Thoracic aorta (tissue), 2 donors: ENCODE results near the gene RBM8A. TPM values are rescaled to one million over a fixed set of nuclear protein-coding genes. Genes with fewer than 3 reads are reported as not detected.
"Not testable (repeated sequence)": the region's sequence is repeated elsewhere in the genome, so short reads cannot be mapped to it uniquely, and the experiment has no call there.

Experiments used
- ATAC-seq: fragments of 150-250 bp; one replicate; pipeline ENCODE4 v1.8.0; 2017; ENCODE audit warnings: low read depth; ENCODE audit not compliant: insufficient number of reproducible peaks, low FRiP score
- DNase-seq: peaks from one replicate; pipeline ENCODE4 v3.0.0-alpha.2; 2020; ENCODE audit warnings: low spot score
- H3K27ac ChIP-seq, 2 donors: fragments of 200-600 bp; sonication (generic); 1 replicate in 1 of 2; 2 replicates in 1 of 2; pipeline ENCODE4 v1.5.1; 2016; ENCODE audit warnings: mild to moderate bottlenecking in 2 of 2, moderate library complexity in 2 of 2
- H3K27me3 ChIP-seq: fragments of 200-600 bp; sonication (generic); replicated peaks from 2 replicates; pipeline ENCODE4 v1.6.0; 2016; ENCODE audit warnings: mild to moderate bottlenecking; ENCODE audit not compliant: insufficient read depth
- H3K36me3 ChIP-seq: fragments of 200-600 bp; sonication (generic); one replicate; pipeline ENCODE4 v1.5.1; 2016
- H3K4me1 ChIP-seq, 2 donors: fragments of 200-600 bp; sonication (generic); 1 replicate in 1 of 2; 2 replicates in 1 of 2; pipeline versions ENCODE4 v1.5.1 to v1.6.0; 2016; ENCODE audit warnings: low read depth in 2 of 2, mild to moderate bottlenecking in 1 of 2; ENCODE audit not compliant: control insufficient read depth in 1 of 2
- H3K4me3 ChIP-seq: fragments of 200-600 bp; sonication (generic); 2 replicates; pipeline ENCODE4 v1.5.1; 2016; ENCODE audit warnings: mild to moderate bottlenecking
- H3K9me3 ChIP-seq: fragments of 200-600 bp; sonication (generic); 2 replicates; pipeline ENCODE4 v1.5.1; 2016
- CTCF ChIP-seq: fragments of 200-600 bp; sonication (generic); IDR thresholded peaks from one replicate; pipeline ENCODE4 v1.5.1; 2019; ENCODE audit warnings: antibody characterized with exemption
- total RNA-seq, 2 donors: library from RNA; depleted of rRNA; stranded (reverse); fragments of >200 nt; gene quantifications; one replicate each; pipeline versions ENCODE4 v1.1.0 to v1.2.3, GENCODE V29; 2016

The RBM8A gene
- total RNA-seq, 2 donors from 2014 or later = 37.8 to 151 TPM

GRCh38 chr1:145927916-145928643 is 796 bp upstream of the RBM8A start:
- peak overlapping the region; percentile 96 to 98 for H3K27ac ChIP-seq
- H3K4me3 ChIP-seq = peak overlapping the region; percentile 96
- H3K36me3 ChIP-seq = peaks cover 17% of the 10 kb centered on the region
- DNase-seq = no peak
- TF ChIP-seq CTCF = no peak
- no peaks in the 10 kb centered on the region for H3K9me3 ChIP-seq
- no peaks in the 10 kb centered on the region for H3K27me3 ChIP-seq
- peaks cover 17 to 18% of the 10 kb centered on the region in 2 donors for H3K4me1 ChIP-seq
- no peak for ATAC-seq

DNA sequence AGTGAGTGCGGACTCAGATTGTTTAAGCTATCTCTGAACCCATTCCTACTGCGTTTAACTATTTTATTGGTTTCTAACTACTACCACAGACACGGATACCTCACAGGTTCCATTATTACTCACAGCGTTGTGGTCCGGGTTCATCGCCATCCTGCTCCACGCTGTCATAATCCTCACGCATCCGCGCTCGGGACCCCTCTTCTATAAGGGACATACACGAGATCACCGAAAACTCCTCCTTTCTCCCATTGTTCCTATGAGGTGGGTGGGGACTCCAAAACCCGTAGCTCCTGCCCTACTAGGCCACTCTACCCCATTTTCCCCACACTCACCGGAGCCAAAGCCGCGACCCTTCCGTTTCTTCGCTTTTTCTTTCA is 610 bp downstream of the RBM8A start:
- Histone ChIP-seq H3K9me3 (no peaks in the 10 kb centered on the region), H3K4me1 (peaks cover 17 to 18% of the 10 kb centered on the region in 2 donors), H3K27ac (peak overlapping the region; percentile 96 to 98), H3K4me3 (peak overlapping the region; percentile 96), H3K36me3 (peaks cover 17% of the 10 kb centered on the region), H3K27me3 (no peaks in the 10 kb centered on the region)
- DNase-seq (no peak), ATAC-seq (no peak)
- TF ChIP-seq CTCF = no peak

GRCh38 chr1:145922266-145922665 is 5.0 kb downstream of the RBM8A start:
- Histone ChIP-seq H3K36me3 (peaks cover 8% of the 10 kb centered on the region), H3K27ac (no peak overlapping the region), H3K9me3 (no peaks in the 10 kb centered on the region), H3K27me3 (no peaks in the 10 kb centered on the region), H3K4me3 (no peak overlapping the region), H3K4me1 (peaks cover 24 to 32% of the 10 kb centered on the region in 2 donors)
- ATAC-seq (no peak), DNase-seq (no peak)
- TF ChIP-seq CTCF = no peak

- DNase-seq, H3K9me3 ChIP-seq, H3K27me3 ChIP-seq, ATAC-seq, H3K27ac ChIP-seq: not testable (repeated sequence)
- peaks cover 11% of the 10 kb centered on the region for H3K36me3 ChIP-seq
- peak overlapping the region; percentile 86 for H3K4me3 ChIP-seq
- H3K4me1 ChIP-seq = peaks cover 18 to 29% of the 10 kb centered on the region in 2 donors
These were observed 7.0 kb downstream of the RBM8A start for GRCh38 chr1:145920297-145920696.

DNA sequence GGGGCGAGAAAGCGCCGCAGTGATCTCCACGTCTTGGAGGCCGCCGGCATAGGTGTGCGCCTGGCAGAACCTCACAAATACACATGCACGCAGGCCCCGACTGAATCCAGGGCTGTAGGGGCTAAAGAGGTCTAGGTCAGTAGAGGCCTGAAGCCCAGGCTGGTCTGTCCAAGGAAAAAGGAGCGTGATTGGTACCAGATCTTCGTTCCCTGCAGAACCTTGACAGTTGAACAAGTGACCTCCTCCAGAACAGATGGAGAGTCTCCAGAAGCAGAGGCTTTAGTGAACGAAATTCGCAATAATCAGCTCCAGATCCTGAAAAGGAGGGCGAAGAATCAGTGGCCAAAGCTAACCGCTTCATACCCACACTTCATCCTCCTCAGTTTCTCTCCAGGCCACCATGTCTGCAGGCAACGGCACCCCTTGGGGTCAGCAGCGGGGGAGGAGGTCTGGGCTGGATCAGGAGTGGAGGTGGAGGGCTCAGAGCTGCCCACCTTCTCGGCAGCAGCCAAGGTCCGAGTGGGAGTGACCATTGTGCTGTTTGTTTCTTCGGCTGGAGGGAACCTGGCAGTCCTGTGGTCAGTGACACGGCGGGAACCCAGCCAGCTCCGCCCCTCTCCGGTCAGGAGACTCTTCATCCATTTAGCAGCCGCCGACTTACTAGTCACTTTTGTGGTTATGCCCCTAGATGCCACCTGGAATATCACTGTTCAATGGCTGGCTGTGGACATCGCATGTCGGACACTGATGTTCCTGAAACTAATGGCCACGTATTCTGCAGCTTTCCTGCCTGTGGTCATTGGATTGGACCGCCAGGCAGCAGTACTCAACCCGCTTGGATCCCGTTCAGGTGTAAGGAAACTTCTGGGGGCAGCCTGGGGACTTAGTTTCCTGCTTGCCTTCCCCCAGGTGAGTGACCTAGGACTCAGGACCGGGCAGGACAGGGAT is 8.0 kb downstream of the RBM8A start:
- DNase-seq = no peak
- Histone ChIP-seq H3K27me3 (no peaks in the 10 kb centered on the region), H3K4me1 (peaks cover 18 to 29% of the 10 kb centered on the region in 2 donors), H3K9me3 (no peaks in the 10 kb centered on the region), H3K36me3 (peaks cover 11% of the 10 kb centered on the region), H3K27ac (peak overlapping the region; percentile 82 to 83), H3K4me3 (peak overlapping the region; percentile 86)
- no peak for TF ChIP-seq CTCF
- peak; percentile 36 for ATAC-seq
